GDM1 (cell line): ENCODE results near the gene SGCG.
"Not testable (repeated sequence)": the region's sequence is repeated elsewhere in the genome, so short reads cannot be mapped to it uniquely, and the experiment has no call there.

Experiments
- DNase-seq: peaks from one replicate; lab custom pipeline; 2025; lab: John Stamatoyannopoulos, UW

Gene SGCG

DNA sequence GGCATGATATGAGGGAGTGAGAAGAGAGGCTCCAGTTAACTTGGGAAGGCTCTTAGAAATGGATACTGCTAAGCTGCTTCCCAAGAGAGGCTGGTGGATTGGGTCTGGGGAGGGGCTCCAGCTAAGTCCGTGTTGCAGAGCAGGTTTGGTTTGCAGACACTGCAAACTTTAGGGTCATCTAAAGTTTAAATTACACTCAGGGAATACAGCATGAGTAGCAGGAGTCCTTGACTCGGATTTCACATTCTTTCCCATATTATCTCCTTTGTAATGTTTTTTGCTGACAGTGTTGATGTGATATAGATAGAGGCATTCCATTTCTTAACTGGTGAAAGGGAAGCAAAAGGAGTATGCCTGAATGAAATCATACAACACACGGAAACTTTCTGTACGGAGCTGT, 31.9 kb downstream of the SGCG start:
- no peak for DNase-seq

DNA sequence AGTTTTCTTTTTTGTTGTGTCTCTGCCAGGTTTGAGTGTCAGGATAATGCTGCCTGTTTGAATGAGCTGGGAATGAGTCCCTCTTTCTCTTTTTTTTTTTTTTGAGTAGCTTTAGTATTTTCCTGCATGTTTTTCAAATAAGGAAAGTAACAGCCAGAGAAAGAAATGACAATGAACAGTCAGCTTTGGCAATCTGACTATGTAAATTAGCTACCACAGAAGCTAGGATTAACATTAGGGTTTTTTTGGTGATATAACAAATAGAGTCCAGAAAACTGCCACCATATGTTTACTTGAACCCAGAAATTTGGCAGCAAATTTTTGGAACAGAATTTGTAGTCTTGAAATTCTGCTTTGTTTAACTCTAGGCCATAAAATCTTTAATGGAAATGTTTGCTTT, 50.5 kb downstream of the SGCG start:
- DNase-seq = no peak

DNA sequence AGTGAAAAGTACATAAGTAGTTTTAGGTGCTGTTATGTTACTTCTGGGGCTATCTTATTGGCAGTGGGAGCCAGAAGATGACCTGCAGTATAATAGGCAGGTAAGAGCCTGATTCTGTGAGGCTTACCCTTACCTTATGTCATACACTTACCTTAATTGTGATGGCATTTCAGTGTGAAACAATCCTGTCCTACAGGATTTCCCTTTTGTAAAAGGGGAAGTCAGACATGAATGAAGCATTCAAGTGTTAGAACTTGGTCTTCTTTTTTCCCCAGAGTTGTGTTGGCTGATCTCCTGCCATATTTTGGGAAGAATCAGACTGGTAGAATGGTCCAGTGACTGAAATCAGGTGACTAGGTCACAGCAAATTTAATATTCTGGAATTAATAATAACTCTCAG, 55.2 kb downstream of the SGCG start:
- no peak for DNase-seq

- DNase-seq = no peak
Observed at GRCh38 chr13:23243066-23243465, 62.3 kb downstream of the SGCG start.

DNA sequence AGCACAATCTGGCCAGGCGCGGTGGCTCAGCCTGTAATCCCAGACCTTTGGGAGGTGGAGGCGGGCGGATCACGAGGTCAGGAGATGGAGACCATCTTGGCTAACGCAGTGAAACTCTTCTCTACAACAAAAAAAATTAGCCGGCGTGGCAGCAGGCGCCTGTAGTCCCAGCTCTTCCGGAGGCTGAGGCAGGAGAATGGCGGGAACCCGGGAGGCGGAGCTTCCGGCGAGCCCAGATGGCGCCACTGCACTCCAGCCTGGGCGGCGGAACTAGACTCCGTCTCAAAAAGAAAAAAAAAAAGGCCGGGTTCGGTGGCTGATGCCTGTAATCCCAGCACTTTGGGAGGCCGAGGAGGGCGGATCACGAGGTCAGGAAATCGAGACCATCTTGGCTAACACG, 67.6 kb downstream of the SGCG start:
- DNase-seq = not testable (repeated sequence)

DNA sequence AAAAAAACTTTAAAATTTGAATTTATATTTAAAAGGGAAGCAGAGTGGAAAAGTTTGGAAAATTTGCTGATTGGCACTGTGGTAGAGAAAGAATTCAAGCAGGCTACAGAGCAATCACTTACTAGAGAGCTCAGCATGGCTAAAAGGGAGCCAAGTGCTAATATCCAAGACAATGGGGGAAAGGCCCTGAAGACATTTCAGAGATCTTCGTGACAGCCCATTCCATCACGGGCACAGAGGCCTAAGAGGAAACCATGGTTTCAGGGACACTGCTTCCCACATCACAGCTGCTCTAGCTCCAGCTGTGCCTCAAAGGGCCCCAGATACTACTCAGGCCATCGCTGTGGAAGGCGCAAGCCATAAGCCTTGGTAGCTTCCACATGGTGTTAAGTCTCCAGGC, 73.7 kb downstream of the SGCG start:
- no peak for DNase-seq

- DNase-seq = no peak
Observed at GRCh38 chr13:23267571-23267970, 86.8 kb downstream of the SGCG start.

DNA sequence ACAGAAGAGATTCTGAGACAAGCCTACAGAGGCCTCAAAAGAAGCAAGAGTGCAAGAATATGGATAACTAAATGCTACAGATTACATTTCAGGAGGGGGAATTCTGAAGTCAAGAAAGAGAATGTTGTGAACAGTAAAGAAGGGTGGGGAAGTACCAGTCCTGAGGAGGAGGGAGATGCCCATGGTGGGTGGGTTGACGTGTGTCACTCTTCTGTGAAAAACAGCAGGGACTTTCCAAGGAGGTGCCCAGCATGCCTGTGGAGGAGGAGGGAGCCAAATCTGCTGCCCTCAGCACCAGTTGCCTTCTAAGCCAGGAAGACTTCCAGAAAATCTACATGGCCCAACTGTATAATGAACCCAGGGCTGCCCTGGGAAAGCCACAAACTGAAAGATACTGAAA, 87.7 kb downstream of the SGCG start:
- DNase-seq = no peak

DNA sequence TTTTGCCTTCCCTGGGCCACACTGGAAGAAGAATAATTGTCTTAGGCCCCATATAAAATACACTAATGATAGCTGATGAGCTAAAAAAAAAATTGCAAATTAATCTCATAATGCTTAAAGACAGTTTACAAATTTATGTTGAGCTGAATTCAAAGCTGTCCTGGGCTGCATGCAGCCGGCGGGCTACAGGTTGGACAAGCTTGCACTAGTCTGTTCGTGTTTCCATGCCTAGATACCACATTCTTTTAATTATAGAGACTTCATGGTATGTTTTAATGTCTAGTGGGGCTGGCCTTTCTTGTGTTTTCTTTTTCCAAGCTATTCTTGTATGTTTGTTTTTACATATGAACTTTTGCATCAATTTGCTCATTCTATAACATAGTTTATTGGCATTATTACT, 90.6 kb downstream of the SGCG start:
- DNase-seq = no peak

- DNase-seq = no peak
Observed at GRCh38 chr13:23273498-23273897, 92.7 kb downstream of the SGCG start.

- no peak for DNase-seq
Observed at GRCh38 chr13:23279321-23279720, 98.5 kb downstream of the SGCG start.

DNA sequence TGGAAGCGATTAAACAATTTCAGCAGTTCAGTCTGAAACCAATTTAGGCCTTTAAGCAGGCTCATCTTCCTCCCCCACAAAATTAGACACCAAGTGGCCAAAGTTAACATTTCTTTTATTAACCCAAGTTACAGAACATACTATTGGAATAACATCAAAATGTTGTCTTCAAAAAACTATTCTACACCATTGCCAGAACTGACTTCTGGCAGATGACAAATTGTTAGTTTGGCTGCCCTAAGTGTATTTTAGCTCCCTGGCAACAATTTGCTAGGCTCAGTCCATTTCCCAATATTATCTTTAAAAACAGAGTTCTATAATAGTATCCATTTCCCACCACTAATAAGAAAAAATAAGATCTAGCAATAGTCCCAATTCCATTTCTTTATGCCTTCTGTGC, 107.8 kb downstream of the SGCG start:
- no peak for DNase-seq

GRCh38 chr13:23288995-23289394, 108.2 kb downstream of the SGCG start:
- no peak for DNase-seq

GRCh38 chr13:23289917-23290357, 109.2 kb downstream of the SGCG start:
- DNase-seq = no peak

GRCh38 chr13:23292586-23292985, 111.8 kb downstream of the SGCG start:
- DNase-seq = no peak

GRCh38 chr13:23314837-23315236, 134.1 kb downstream of the SGCG start:
- DNase-seq = not testable (repeated sequence)

DNA sequence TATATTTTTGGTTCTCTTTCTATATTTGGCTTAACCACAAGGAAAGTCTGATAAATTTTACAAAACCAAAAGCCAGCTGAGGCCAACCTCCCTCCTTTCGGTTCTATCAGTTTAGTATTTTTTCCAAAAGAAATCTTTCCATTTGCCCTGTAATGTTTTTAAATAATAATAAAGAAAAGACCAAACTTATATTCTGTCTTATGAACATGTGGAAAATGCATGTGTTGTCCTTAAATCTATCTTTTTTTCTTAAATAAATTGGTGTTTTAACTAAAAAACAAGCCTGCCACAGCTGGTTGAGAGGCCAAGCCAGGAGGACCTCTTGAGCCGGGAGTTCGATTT, 139.1 kb downstream of the SGCG start:
- no peak for DNase-seq

DNA sequence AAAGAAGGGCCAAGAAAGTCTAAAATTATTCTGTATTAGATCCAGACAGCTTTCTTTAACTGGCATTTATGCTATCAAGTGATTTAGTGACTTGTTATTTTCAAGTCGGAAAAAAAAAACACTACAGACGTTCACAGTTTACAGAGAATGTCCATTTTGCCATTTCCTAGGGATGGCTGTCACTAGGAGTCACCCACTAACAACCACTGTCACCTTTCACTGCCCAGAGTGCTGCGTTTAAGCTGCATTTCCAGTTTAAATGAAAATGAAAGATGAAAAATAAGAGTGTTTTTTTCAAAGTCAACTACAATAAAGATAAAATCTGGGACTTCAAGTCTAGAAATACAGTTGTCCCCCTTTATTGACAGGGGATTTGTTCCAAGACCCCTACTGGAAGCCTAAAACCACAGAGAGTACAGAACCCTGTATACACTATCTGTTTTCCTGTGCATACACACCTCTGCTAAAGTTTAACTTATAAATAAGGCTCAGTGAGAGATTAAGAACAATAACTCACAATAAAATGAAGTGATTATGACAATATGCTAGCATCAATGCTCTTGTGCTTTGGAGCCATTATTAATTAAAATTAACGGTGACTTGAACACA, 140.3 kb downstream of the SGCG start:
- DNase-seq = no peak

- no peak for DNase-seq
Observed at GRCh38 chr13:23321535-23322241, 140.9 kb downstream of the SGCG start.

GRCh38 chr13:23322353-23323336, 141.9 kb downstream of the SGCG start:
- no peak for DNase-seq

DNA sequence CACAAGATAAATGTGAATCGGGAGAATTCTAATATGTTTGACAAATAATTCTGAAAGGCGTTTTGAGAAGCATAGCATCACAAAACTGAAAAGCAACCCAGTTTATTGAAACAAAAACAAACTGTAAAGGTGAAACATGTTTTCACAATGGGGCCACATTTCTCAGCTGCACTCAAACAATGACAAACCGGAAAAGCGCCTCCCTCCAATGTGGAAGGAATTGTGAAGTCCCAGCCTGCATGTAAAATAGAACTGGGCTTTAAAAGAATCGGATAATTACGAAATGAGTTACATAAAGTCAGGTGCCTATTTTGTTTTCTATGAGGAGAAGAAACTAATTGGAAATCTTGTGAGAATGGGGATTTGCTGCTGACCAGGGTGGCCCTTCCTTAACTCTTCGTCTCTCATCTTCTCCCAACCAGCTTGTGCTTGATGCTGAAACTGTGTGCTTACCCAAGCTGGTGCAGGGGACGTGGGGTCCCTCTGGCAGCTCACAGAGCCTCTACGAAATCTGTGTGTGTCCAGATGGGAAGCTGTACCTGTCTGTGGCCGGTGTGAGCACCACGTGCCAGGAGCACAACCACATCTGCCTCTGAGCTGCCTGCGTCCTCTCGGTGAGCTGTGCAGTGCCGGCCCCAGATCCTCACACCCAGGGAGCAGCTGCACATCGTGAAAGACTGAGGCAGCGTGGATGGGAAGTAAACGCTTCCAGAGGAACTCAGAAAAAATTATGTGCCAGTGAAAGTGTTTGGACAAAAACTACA, 143.3 kb downstream of the SGCG start:
- DNase-seq = no peak

DNA sequence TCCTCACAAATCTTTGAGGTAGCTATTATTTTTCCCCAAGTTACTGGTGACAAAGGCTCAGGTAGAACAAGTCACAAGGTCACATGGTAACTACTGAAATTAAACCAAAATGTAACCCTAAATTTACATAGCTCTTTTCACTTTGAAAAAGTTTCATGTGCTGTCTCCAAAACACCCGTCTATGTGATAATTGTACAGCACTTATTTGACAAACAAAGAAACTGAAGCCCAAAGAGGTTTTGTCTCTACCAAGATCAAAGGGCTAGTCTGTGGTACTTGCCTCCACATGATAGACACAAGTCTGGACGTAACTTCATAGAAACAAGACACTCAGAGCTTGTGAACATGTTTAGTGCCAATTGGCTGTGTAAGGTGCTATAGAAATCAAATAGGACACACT, 144.4 kb downstream of the SGCG start:
- no peak for DNase-seq
